Skeletal muscle cell (primary cell): ENCODE results near the gene FERMT2.
A peak's percentile ranks its signal among the peaks of the same experiment; 100 is the strongest.

Experiments
- DNase-seq: peaks from one replicate; pipeline ENCODE4 v3.0.0-alpha.2; 2010; ENCODE audit warnings: low read depth
- H3K4me3 ChIP-seq: 2 replicates; pipeline ENCODE4 v1.5.1; 2011; ENCODE audit warnings: low read depth, mild to moderate bottlenecking, control low read depth, low read length, moderate library complexity

The FERMT2 gene

GRCh38 chr14:52844262-52845060 is 106.4 kb downstream of the FERMT2 start:
- DNase-seq: no peak
- H3K4me3 ChIP-seq: no peak overlapping the region

GRCh38 chr14:52840877-52841276 is 110.0 kb downstream of the FERMT2 start:
- peak; percentile 43 for DNase-seq
- no peak overlapping the region for H3K4me3 ChIP-seq

DNA sequence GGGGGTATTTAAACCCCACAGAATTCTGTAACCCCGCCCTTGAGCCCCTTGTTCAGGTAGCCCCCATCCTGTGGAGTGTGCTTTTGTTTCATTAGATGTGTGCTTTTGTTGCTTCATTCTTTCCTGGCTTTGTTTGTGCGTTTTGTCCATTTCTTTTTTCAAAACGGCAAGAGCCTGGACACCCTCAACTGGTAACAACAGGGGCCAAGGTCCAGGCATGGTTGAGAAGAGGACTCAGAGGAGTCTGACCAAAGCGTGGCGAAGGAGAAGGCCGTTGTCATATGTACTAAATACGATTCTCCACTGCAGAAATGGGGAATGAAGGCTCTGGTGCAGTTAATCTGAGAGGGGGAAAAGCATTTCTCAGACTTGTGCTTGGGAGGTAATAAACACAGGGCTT is 113.4 kb downstream of the FERMT2 start:
- no peak overlapping the region for H3K4me3 ChIP-seq
- DNase-seq: no peak

DNA sequence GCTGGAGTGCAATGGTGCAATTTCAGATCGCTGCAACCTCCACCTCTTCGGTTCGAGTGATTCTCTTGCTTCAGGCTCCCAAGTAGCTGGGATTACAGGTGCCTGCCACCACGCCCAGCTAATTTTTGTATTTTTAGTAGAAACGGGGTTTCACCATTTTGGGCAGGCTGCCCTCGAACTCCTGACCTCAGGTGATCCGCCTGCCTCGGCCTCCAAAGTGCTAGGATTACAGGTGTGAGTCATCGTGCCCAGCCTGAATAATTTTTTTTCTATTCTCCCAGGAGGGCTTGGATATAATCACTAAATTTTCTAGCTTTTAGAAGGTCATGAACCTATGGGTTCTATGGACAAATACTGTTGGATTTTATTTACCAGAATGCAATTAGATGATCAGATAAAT is 114.8 kb downstream of the FERMT2 start:
- H3K4me3 ChIP-seq: no peak overlapping the region
- no peak for DNase-seq

DNA sequence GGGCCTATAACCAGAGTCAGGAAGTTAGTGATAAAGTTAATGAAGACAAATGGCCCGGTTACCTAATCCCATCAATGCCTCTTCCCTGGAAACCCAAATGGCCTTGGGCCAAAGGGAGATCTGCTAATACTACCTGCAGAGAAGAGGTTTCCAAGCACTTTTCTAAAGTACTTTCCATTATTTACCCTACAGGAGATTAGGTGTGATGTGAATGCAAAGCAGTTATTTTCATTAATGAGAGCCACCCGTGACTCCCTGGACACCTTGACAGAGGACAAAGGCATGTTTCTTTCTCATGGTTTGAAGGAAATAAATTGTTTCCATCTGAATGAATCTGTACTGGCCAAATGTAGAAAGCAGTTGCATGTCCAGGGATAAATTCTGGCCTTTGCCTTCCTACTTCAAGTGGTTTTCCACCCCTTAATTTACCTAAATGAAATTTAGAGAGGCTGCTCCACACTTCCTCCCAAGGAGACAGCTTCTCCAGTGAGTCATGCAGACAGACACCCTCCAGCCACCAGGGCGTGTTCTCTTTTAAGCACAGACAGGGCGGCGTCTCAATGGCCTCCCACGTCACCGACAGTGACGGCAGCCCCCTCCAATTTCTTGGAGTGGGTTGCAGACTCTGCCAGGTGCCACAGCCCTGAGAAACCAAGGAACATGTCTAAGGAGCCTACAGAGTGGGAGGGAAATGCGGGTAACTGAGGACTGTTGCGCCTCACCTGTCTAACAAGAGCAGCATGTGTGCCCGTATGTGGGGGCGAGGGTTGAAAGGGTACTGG is 115.5 kb downstream of the FERMT2 start:
- DNase-seq: peak; percentile 40
- H3K4me3 ChIP-seq: no peak overlapping the region

DNA sequence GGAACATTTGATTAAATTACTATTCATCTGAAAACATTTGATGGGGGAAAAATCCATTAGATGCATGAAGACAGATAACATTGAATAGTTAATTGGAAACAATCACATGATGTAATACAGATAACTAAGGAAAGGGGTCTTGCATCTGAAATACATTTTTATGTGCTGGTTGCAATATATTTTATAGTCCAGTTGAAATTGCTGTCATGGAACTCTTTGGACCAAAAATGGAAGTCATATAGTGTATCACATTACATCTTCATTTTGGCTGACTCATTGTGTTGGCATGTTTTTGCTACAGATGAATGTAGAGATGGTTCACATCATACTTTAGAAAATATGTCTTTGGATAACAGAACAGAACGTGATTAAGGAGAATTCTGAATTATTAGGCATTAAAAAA is 116.4 kb downstream of the FERMT2 start:
- peak; percentile 64 for DNase-seq
- H3K4me3 ChIP-seq: no peak overlapping the region

GRCh38 chr14:52833891-52834290 is 117.0 kb downstream of the FERMT2 start:
- no peak for DNase-seq
- no peak overlapping the region for H3K4me3 ChIP-seq

GRCh38 chr14:52829527-52830185 is 121.2 kb downstream of the FERMT2 start:
- no peak overlapping the region for H3K4me3 ChIP-seq
- no peak for DNase-seq

- no peak for DNase-seq
- H3K4me3 ChIP-seq: no peak overlapping the region
Measured at GRCh38 chr14:52827426-52827825, 123.4 kb downstream of the FERMT2 start.

GRCh38 chr14:52825085-52825484 is 125.8 kb downstream of the FERMT2 start:
- no peak for DNase-seq
- no peak overlapping the region for H3K4me3 ChIP-seq

- no peak for DNase-seq
Measured at GRCh38 chr14:52824462-52824861, 126.4 kb downstream of the FERMT2 start.

GRCh38 chr14:52821805-52822250 is 129.0 kb downstream of the FERMT2 start:
- no peak overlapping the region for H3K4me3 ChIP-seq

More at GRCh38 chr14:52824462-52824861, 126.4 kb downstream of the FERMT2 start:
- no peak overlapping the region for H3K4me3 ChIP-seq

GRCh38 chr14:52808101-52808500 is 142.7 kb downstream of the FERMT2 start:
- DNase-seq: no peak
- H3K4me3 ChIP-seq: no peak overlapping the region

More at GRCh38 chr14:52821805-52822250, 129.0 kb downstream of the FERMT2 start:
- DNase-seq: no peak
